ENCODE results near the gene NAV3. TPM values are rescaled to one million over a fixed set of nuclear protein-coding genes. Genes with fewer than 3 reads are reported as not detected.

NAV3 gene
- total RNA-seq, 1 experiment from 2014 or later, result 3.0 TPM

DNA sequence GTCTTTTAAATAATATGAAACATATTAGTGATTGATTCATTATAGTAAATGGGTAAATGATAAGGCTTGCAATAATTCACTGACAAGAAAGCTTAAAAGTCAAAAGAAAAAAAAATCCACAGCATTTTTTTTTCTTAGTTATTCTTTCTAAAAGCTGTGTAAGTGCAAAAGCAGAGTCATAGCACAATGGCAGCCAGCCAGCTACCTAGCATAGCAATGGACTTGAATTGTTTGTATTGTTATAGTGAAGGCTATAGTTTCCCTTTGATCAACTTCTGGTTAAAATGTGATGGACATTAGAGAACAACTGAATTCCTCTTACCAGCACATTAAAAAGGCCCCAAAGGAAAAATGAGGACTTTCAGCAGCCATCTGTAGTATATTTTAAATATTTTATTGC is 232.1 kb downstream of the NAV3 start:
- TF ChIP-seq, protein P1, sequence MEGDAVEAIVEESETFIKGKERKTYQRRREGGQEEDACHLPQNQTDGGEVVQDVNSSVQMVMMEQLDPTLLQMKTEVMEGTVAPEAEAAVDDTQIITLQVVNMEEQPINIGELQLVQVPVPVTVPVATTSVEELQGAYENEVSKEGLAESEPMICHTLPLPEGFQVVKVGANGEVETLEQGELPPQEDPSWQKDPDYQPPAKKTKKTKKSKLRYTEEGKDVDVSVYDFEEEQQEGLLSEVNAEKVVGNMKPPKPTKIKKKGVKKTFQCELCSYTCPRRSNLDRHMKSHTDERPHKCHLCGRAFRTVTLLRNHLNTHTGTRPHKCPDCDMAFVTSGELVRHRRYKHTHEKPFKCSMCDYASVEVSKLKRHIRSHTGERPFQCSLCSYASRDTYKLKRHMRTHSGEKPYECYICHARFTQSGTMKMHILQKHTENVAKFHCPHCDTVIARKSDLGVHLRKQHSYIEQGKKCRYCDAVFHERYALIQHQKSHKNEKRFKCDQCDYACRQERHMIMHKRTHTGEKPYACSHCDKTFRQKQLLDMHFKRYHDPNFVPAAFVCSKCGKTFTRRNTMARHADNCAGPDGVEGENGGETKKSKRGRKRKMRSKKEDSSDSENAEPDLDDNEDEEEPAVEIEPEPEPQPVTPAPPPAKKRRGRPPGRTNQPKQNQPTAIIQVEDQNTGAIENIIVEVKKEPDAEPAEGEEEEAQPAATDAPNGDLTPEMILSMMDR (conservative IDR thresholded peaks at IDR 0.05), result no peak

More for the DNA sequence above, 232.1 kb downstream of the NAV3 start:
- Mint-ChIP-seq H3K27ac (no peak overlapping the region), H3K4me1 (no peaks in the 10 kb centered on the region; a peak in 1 of 4 replicates), H3K36me3 (ENCODE audit: insufficient read depth in 1 of 3, low read depth in 3 of 3) (no peaks in the 10 kb centered on the region), H3K9me3 (no peaks in the 10 kb centered on the region; a peak in 2 of 5 replicates), H3K4me3 (no peak overlapping the region), H3K27me3 (ENCODE audit: low read depth) (no peaks in the 10 kb centered on the region)
- Histone ChIP-seq H3K27me3 (ENCODE audit: insufficient read depth, low read length) (no peaks in the 10 kb centered on the region), H2BK12ac (ENCODE audit: insufficient read length, low read depth, low read length) (no peak overlapping the region), H3K56ac (ENCODE audit: insufficient read length, low read depth, low read length) (no peak overlapping the region), H2AK5ac (ENCODE audit: insufficient read length, low read length) (no peak overlapping the region), H4K91ac (ENCODE audit: insufficient read length, low read depth, low read length) (no peak overlapping the region), H2BK5ac (ENCODE audit: insufficient read length, low read length) (no peak overlapping the region), H3K18ac (ENCODE audit: insufficient read length, low read depth, low read length) (no peak overlapping the region), H2AFZ (ENCODE audit: low read length) (no peak overlapping the region), H3K23me2 (ENCODE audit: insufficient read length, low read depth, low read length, poor library complexity, severe bottlenecking) (no peaks in the 10 kb centered on the region), H3K79me2 (ENCODE audit: insufficient read depth, low read length) (no peaks in the 10 kb centered on the region), H3K4ac (ENCODE audit: low read depth, low read length) (no peak overlapping the region), H3K27ac (ENCODE audit: insufficient read length, low read depth, low read length) (no peak overlapping the region), H3K9ac (ENCODE audit: extremely low read depth, insufficient read length, low read length) (no peak overlapping the region), H4K5ac (ENCODE audit: insufficient read length, low read depth, low read length) (no peak overlapping the region), H3K14ac (ENCODE audit: insufficient read depth, low read length) (no peak overlapping the region), H3K4me1 (ENCODE audit: insufficient read depth, low read length) (no peaks in the 10 kb centered on the region), H3K9me3 (ENCODE audit: control insufficient read depth, low read depth, low read length) (no peaks in the 10 kb centered on the region), H2BK20ac (ENCODE audit: low read depth, low read length, poor library complexity, severe bottlenecking) (no peak overlapping the region), H2BK120ac (ENCODE audit: low read depth, low read length, poor library complexity, severe bottlenecking) (no peak overlapping the region), H3K23ac (ENCODE audit: insufficient read length, low read depth, low read length) (no peak overlapping the region), H4K20me1 (ENCODE audit: control insufficient read depth, insufficient read depth, insufficient read length) (no peaks in the 10 kb centered on the region), H3T11ph (ENCODE audit: low read length) (no peak overlapping the region), H3K4me2 (ENCODE audit: insufficient read depth, insufficient read length, low read length) (no peak overlapping the region), H3K79me1 (ENCODE audit: insufficient read depth, low read depth, low read length, poor library complexity, severe bottlenecking) (no peaks in the 10 kb centered on the region), H4K8ac (replicated peaks; ENCODE audit: insufficient read length, low read depth, low read length) (no peak overlapping the region), H2BK15ac (ENCODE audit: low read depth, low read length) (no peak overlapping the region)
- DNase-seq, result no peak
